ENCODE results near the gene TFAP2C.
A peak's percentile ranks its signal among the peaks of the same experiment; 100 is the strongest.
"Not testable (repeated sequence)": the region's sequence is repeated elsewhere in the genome, so short reads cannot be mapped to it uniquely, and the experiment has no call there.

The TFAP2C gene

GRCh38 chr20:56636716-56637115, 7.6 kb downstream of the TFAP2C start:
- DNase-seq, result peak; percentile 38
- no peak for TF ChIP-seq CTCF (IDR thresholded peaks at IDR 0.05; ENCODE audit: low read depth, low read length, missing control alignments)
- Histone ChIP-seq H3K36me3 (replicated peaks) (no peaks in the 10 kb centered on the region), H3K4me3 (ENCODE audit: low read depth, low read length) (no peak overlapping the region), H3K27ac (no peak overlapping the region), H3K27me3 (replicated peaks) (peaks cover 3% of the 10 kb centered on the region)
- in situ Hi-C loops (cut with HindIII; ENCODE audit: low pct_ligation_motif_present, low sequenced_read_pairs), result no loop called here

- in situ Hi-C loops (cut with HindIII; ENCODE audit: low pct_ligation_motif_present, low sequenced_read_pairs), result no loop called here
- DNase-seq, result no peak
- no peaks in the 10 kb centered on the region for H3K36me3 ChIP-seq (replicated peaks)
- H3K27me3 ChIP-seq (replicated peaks), result no peaks in the 10 kb centered on the region
- no peak for TF ChIP-seq CTCF (IDR thresholded peaks at IDR 0.05; ENCODE audit: low read depth, low read length, missing control alignments)
- H3K27ac ChIP-seq, result no peak overlapping the region
- H3K4me3 ChIP-seq (ENCODE audit: low read depth, low read length), result no peak overlapping the region
Measured at GRCh38 chr20:56637576-56637975, 8.5 kb downstream of the TFAP2C start.

- TF ChIP-seq CTCF (IDR thresholded peaks at IDR 0.05; ENCODE audit: low read depth, low read length, missing control alignments), result no peak
- no peak for DNase-seq
- Histone ChIP-seq H3K36me3 (replicated peaks) (no peaks in the 10 kb centered on the region), H3K4me3 (ENCODE audit: low read depth, low read length) (no peak overlapping the region), H3K27ac (no peak overlapping the region), H3K27me3 (replicated peaks) (no peaks in the 10 kb centered on the region)
- in situ Hi-C loops (cut with HindIII; ENCODE audit: low pct_ligation_motif_present, low sequenced_read_pairs), result no loop called here
Measured at GRCh38 chr20:56646599-56646998, 17.5 kb downstream of the TFAP2C start.

- in situ Hi-C loops (cut with HindIII; ENCODE audit: low pct_ligation_motif_present, low sequenced_read_pairs), result no loop called here
- DNase-seq, result no peak
- Histone ChIP-seq H3K36me3 (replicated peaks) (no peaks in the 10 kb centered on the region), H3K27me3 (replicated peaks) (no peaks in the 10 kb centered on the region), H3K4me3 (ENCODE audit: low read depth, low read length) (no peak overlapping the region), H3K27ac (no peak overlapping the region)
- TF ChIP-seq CTCF (IDR thresholded peaks at IDR 0.05; ENCODE audit: low read depth, low read length, missing control alignments), result no peak
Measured at GRCh38 chr20:56653211-56653610, 24.1 kb downstream of the TFAP2C start.

GRCh38 chr20:56656632-56657031, 27.5 kb downstream of the TFAP2C start:
- Histone ChIP-seq H3K36me3 (replicated peaks) (no peaks in the 10 kb centered on the region), H3K27me3 (replicated peaks) (no peaks in the 10 kb centered on the region), H3K27ac (no peak overlapping the region), H3K4me3 (ENCODE audit: low read depth, low read length) (no peak overlapping the region)
- in situ Hi-C loops (cut with HindIII; ENCODE audit: low pct_ligation_motif_present, low sequenced_read_pairs), result no loop called here
- no peak for DNase-seq
- no peak for TF ChIP-seq CTCF (IDR thresholded peaks at IDR 0.05; ENCODE audit: low read depth, low read length, missing control alignments)

GRCh38 chr20:56657879-56658278, 28.8 kb downstream of the TFAP2C start:
- DNase-seq, result no peak
- Histone ChIP-seq H3K4me3 (ENCODE audit: low read depth, low read length) (no peak overlapping the region), H3K27me3 (replicated peaks) (no peaks in the 10 kb centered on the region)

GRCh38 chr20:56658341-56658947, 29.3 kb downstream of the TFAP2C start:
- H3K27ac ChIP-seq; DNase-seq; H3K36me3 ChIP-seq (replicated peaks); H3K27me3 ChIP-seq (replicated peaks); H3K4me3 ChIP-seq (ENCODE audit: low read depth, low read length); in situ Hi-C loops (cut with HindIII; ENCODE audit: low pct_ligation_motif_present, low sequenced_read_pairs): not testable (repeated sequence)

More at GRCh38 chr20:56657879-56658278, 28.8 kb downstream of the TFAP2C start:
- Histone ChIP-seq H3K36me3 (replicated peaks) (no peaks in the 10 kb centered on the region), H3K27ac (no peak overlapping the region)
- in situ Hi-C loops (cut with HindIII; ENCODE audit: low pct_ligation_motif_present, low sequenced_read_pairs), result no loop called here
- TF ChIP-seq CTCF (IDR thresholded peaks at IDR 0.05; ENCODE audit: low read depth, low read length, missing control alignments), result no peak
